ENCODE data around the gene OR10A3.
"Not testable (repeated sequence)": the region's sequence is repeated elsewhere in the genome, so short reads cannot be mapped to it uniquely, and the experiment has no call there.

The OR10A3 gene, protein sequence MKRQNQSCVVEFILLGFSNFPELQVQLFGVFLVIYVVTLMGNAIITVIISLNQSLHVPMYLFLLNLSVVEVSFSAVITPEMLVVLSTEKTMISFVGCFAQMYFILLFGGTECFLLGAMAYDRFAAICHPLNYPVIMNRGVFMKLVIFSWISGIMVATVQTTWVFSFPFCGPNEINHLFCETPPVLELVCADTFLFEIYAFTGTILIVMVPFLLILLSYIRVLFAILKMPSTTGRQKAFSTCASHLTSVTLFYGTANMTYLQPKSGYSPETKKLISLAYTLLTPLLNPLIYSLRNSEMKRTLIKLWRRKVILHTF

DNA sequence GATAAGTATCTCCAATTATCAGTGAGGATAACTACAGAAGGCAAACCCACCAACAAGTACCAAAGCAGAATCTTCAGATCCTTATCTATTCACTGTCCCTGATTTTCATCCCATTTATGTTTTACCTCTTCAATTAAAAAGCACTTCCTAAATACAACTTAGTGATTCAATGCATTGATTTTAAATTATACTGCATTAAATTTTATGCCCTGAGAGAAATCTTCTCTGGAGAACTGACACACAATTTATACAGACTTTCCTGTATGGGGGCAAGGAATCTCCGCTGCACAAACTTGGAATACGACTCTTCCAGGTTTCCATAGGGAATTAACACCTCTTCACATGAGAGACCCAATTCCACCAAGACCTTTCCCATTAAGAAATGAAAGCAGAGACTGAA is at the start of gene OR10A3:
Gene OR10A3, minus strand, starts transcription at position 101 of the 400 bp plus-strand sequence. CDS start 2,188 bp downstream, outside the sequence.
- DNase-seq: no peak

DNA sequence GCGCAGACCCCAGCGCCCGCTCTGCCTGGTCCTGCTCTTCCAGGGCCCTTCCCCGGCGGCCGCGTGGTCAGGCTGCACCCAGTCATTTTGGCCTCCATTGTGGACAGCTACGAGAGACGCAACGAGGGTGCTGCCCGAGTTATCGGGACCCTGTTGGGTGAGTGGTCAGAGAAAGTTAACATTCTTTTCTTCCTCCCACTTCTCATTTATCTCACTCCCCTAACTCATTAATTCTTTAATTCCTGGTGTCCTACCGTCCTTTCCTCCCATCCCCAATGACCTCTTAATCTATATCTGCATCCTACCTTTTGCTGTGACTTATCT is 46.0 kb upstream of the OR10A3 start:
- not testable (repeated sequence) for DNase-seq

DNA sequence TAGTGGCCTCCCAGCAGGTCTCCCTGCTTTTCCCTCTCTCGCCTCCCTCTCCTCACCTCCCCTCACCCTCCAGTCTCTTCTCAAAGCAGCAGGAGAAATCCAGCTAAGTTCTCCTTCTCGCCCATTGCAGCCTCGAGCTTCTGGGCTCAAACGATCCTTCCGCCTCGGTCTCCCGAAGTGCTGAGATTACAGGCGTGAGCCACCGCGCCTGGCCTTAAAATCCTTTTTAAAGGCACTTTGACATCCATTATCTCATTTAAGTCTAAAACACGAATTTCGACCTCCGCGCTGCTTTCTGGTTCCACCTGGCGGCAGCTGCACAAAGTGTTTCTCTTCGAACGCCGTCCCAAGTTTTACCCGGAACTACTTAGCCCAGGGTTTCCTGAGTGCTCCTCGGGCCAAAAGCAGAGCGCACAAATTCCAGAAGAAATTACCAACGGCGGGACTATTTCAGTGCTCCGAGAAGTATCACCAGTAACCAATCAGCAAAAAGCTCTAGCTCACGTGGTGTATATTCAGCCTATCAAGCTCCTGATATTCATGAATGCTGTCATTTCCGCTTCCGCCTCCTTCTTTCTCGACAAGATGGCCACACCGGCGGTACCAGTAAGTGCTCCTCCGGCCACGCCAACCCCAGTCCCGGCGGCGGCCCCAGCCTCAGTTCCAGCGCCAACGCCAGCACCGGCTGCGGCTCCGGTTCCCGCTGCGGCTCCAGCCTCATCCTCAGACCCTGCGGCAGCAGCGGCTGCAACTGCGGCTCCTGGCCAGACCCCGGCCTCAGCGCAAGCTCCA is 45.5 kb upstream of the OR10A3 start, which contains the start of gene EIF3F:
Gene EIF3F, plus strand, starts transcription at position 570 of the 792 bp plus-strand sequence. Its CDS starts 16 bp downstream, at position 586.
- peak; percentile 94 to 98 for DNase-seq

DNA sequence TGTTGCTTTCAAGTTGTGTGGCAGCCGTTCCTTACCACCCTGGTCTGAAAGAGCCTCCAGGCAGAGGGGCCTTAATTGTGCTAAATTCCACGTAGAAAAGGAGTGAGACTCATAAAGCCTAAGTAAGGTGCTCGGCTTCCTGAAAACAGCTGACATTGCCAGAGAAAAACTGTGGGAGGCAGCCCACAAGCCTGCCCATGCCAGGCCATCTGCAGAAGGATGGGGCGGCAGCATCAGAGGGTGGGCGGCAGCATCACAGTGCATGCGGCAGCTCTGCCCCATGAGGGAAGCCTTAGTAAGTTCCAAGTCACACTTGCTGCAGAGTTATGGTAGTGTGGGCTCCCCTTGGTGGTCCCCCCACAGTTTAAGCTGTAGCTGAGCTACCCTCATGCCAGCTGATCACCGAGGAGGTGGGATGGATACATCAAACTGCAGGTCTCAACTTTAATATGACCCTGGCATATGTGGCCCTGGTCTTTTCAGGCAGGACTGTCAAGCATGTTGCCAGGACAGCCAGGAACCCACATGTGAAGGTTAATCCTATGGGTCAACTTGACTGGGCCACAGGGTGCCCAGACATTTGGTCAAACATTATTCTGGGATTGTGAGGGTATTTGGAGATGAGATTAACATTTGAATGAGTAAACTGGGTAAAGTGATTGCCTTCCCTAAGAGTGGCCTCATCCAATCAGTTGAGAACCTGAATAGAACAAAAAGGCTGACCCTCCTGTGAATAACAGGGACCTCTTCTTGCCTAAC is 42.5 kb upstream of the OR10A3 start:
- no peak for DNase-seq

DNA sequence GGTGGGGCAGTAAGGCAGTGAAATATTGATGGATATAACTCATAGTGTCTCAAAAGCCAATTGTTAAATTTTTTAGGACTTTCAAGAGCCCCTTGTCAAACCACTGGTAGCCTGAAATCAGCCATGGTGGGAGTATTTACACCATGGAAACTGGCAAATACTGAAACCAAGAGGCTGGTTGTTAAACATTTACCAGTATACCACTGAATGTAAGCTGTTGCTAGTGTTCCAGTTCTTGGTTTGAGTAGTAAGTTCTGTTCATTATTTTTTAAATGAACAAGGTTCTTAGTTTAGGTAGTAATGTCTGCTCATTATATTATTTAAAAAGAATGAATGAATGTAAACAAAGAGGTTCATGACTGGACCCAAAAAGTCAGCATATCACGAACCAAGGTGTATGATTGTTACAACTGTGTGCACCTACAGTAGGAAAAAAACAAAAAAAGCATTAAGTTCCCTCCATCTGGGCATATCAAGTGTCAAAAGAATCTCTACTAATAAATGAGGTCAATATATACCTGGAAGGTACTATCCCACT is 41.1 kb upstream of the OR10A3 start:
- DNase-seq: no peak

DNA sequence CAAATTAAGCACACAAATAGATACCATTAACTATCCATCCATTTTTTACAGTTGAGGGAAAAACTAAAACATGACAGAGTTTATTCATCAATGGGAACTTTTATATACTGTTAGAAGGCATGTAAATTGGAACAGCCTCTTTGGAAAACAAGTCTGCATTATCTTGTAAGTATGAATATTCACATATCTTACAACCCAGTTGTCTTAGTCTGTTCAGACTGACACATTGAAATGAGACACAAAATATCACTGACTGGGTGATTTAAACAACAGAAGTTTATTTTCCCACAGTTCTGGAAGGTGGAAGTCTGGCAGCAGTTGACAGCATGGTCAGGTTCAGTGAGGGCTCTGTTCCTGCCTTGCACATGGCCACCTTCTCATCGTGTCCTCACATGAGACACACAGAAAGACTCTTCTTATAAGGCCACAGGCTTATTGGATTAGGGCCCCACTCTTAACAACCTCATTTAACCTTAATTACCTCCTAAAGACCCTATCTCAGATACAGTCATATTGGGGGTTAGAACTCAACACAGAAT is 40.2 kb upstream of the OR10A3 start:
- no peak for DNase-seq

DNA sequence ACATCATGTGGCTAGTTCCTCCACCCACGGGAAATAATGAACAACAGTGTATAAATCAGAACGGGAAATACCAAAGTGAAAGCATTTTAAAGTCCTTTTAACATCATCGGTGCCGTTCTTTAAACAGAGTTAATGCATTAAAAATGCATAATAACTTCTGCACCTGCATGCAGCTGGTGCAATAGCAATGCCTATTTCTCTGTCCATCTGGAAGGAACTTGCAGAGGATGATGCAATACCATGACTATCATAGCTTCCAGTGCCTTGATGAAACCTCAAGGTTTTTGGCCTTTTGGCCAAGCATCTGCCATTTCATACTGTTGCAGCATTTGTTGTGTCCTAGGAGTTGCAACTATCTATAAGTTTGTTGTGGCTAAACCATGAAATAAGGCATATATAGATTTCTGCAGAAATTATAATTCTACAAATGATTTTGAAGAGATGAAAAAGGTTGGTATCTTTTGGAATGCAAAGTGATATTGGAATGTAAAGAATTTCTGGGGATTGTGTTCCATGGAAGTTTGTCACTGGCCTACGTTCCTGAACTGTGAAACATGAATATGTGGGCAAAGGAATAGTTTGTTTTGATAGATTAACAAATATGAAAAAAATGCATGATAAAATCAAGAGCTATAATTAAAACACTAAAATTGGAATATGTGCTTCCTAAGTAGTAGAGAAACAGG is 35.9 kb upstream of the OR10A3 start:
- DNase-seq: no peak

DNA sequence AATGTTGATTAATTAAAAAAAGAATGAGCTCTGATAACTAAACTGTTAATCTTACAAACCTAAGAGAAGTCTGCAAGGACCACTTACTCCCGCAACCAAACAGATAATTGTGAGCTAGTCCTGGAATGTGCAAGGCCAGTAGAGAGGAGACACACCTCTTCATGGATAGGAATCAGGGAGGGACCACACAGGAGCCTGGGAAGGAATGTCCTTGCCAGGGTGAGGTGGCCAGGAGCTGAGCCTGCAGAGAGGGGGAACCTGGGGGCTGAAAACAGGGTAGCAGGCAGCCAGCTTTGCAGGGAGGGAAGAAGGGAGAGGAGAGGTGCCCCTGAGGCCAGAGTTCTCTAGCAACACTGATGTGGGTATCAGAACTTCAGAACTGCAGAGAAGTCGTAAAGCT is 33.2 kb upstream of the OR10A3 start:
- no peak for DNase-seq

DNA sequence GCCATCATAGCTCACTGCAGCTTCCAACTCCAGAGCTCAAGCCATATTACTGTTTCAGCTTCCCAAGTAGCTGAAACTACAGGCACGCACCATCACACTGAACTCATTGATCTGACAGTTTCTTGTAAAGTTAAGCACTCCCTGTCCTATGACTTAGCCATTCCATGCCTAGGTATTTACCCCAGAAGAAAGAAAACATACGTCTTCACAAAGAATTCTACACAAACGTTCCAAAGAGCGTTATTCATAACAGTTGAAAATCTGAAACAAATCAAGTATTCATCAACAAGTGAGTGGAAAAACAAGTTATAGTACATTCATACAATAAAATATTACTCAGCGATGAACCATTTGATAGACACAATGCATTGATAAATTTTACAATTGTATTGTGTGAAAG is 31.5 kb upstream of the OR10A3 start:
- DNase-seq: no peak

DNA sequence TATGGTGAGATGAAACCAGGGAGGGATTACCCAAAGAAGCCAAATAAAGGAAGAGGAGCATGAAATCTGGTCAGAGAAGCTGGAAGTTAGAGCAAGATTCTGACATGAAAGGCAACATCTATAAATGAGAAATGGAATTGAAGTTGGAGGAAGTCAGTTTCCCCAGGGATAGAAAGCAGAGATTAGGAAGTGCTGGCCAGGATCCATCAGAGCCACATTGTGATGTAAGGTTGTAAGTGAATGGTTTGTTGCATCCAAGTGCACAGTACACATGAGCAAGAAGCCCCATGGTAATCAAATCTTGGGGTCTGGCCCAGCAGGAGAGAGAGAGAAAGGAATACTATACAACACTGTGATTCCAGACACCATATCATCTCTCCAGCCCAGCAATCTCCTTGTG is 30.3 kb upstream of the OR10A3 start:
- no peak for DNase-seq

DNA sequence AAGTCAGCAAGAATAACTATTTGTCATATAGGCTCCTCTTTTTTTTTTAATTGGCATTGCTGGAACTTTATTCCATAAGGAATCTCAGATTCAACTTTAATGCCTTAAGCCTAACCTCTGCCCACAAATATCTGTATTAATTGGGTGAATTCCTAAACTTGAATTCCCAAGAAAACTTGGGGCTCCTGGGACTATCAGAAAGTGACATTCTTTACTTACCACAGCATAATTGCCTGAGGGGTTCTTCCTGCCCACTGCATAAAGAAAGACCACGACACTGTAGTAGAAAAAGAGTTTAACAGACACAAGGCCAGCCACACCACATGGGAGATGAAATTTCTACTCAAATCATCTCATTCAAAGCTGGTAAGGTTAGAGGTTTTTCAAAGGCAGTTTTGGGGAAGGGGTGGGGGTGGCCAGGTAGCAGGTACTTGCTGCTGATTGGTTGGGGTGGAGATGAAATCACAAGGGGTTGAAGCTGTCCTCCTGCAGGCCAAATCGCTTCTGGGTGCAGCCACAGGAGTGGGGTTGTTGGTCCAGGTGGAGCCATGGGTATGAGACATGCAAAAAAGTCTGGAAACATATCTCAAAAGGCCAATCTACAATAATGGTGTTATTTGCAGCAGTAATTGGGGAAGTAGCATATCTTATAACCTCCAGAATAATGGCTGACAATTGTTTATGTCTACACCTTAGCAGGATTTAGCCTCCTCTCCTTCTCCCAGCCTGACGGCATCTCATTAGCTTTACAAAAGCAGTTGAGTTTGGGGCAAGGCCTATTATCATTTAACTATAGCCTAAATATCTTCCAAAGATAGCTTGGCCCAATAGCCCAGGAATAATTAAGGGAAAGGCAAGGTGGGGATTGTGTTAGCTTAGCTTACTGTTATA is 28.5 kb upstream of the OR10A3 start:
- no peak for DNase-seq

DNA sequence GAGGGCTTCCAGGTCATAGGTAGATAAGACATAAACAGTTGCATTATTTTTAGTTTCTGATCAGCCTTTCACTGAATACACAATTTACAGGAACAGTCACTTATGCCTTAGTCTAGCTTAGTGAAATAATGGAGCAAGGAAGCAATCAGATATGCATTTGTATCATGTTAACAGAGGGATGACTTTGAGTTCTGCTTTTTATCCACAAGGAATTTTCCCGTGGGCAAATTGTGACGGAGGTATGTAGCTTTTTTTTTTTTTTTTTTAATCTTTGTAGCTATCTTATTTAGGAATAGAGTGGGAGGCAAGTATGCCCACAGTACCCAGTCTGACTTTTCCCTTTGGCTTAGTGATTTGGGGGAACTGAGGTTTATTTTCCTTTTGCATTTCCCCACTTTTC is 27.2 kb upstream of the OR10A3 start:
- no peak for DNase-seq

DNA sequence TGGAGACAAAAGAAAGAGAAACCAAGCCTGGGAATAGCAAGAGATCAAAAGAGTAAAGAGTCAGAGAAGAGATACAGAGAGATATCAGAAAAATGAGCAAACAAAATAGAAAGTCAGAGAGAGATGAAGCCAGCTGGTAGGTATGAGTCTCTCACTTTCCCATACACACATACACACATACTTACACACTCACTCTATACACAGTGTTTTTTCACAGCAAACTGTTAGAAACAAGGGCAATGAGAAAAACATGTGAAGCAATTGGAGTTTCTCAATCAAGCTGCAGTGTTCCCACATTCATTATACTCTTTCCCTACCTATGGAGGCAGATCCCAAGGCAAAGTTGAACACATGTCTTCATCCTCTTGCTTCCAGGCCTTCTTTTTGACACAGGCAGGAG is 26.3 kb upstream of the OR10A3 start:
- DNase-seq: no peak

DNA sequence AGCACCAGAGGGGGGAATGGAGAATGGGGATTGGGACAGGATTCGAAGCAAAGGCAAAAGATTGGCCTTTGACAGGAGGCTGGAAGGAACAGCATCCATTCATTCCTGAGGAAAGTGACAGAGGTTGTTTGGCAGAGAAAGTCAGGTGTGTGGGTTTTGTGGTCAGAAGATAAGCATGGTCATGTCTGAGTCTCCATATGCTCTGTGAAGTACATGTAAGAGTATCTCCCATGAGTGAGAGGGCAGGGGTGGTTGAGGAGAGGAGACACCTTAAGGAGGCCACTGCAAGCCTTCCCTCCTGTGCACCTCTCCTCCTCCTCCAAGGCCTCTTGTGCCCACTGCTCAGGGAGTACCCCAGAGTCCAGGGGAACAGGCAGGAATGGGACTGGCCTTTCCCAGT is 25.6 kb upstream of the OR10A3 start:
- no peak for DNase-seq

DNA sequence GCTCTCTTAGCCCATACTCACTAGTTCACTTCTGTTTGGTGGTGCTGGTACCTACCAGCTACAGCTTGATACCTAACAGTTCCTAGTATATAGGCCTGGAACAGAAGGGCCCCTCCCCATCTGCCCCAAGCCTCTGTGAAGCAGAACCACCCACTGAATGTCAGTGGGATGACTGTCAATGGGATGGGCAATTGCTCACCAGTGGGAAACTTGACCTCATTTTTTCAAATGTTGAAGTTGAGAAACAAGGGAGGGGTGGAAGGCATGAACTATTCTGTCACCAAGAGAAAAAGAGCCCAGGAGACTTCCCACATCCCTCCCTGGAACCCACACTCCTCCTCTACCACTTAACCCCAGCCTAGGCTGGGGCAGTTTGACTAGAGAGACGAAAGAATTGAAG is 23.9 kb upstream of the OR10A3 start, which contains the start of gene NLRP10:
Gene NLRP10, minus strand, starts transcription at position 62 of the 400 bp plus-strand sequence. CDS start 1,952 bp downstream, outside the sequence.
- DNase-seq: no peak

DNA sequence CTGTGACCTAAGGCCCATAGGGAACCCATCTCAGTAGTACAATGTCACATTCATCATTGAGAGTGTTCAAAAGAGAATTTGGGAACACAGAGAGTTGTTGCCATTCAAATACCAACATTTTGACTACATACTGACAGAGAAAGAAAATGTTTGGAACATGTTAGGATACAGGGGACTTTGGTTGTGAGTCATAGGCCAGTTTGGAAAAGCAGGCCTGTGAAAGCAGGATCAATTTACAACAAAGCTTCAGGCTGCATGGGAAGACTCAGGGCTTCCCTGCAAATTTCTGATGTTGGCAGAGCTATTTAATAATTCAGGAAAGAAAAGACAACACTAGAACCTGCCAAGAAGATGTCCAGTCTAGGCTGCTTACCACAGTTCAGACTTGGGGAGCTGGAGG is 23.4 kb upstream of the OR10A3 start:
- no peak for DNase-seq

DNA sequence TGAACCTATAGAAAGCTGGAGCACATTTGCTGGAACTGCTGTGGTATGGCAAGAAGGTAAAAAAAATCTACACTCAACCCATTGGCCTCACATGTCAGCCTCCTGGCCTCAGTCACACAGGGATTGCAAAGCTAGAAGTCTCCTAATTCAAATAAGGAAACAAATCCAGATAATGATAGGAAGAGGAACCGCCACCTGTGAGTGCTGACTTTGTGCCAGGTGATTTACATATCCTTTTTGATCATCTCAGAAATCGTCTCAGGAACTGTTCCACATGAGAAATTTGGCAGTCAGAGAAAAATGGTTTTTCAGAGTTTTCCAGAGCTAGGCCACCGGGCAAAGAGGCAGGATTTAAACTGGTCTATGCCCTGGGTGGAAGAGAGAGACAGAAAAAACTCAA is 22.8 kb upstream of the OR10A3 start:
- no peak for DNase-seq

DNA sequence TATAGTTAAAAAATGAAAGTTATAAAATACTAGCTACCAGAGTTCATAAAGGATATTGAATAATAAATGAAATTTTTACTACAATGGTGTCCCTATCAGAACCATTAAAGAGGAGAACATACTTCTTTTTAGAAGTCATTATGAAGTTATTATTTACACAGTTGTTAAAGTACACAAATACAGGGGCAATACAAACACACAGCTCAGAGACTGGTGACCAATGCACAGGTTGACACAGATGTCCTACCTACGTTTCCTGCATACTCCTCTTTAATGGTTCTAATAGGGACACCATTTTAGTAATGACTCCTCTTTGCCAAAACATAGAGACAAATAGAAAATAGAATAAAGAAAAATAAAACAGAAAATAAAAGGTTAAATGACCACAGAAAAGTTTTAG is 13.7 kb upstream of the OR10A3 start:
- DNase-seq: no peak

DNA sequence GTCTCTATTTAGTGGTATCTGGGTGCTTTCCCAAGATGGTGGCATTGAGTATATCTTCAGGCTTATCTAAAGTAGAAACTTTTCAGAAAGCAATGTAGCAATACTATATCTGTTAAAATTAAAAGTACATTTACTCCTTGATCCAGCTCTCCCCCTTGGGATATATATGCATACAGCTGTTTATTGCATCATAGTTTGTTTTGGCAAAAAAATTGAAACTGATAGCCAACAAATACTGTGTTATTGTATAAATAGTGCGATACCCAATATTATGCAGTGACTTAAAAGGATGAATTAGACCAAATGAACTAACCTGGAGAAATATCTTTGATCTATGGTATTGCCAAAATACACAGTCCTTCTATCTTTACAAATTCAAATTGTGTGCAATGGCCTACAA is 8.4 kb upstream of the OR10A3 start:
- no peak for DNase-seq

DNA sequence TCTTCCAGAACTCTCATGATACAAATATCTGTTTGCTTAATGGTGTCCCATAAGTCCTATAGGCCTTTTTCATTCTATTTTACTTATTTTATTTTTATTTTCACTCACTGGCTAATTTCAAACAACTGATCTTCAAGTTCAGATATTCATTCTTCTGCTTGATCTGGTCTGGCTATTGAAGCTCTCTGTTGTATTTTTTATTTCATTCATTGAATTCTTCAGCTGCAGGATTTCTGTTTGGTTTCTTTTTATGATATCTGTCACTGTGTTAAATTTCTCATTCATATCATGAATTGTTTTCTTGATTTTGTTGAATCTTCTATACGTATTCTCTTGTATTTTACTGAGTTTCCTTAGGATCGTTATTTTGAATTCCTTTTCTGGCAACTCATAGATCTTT is 2.6 kb upstream of the OR10A3 start:
- DNase-seq: no peak

DNA sequence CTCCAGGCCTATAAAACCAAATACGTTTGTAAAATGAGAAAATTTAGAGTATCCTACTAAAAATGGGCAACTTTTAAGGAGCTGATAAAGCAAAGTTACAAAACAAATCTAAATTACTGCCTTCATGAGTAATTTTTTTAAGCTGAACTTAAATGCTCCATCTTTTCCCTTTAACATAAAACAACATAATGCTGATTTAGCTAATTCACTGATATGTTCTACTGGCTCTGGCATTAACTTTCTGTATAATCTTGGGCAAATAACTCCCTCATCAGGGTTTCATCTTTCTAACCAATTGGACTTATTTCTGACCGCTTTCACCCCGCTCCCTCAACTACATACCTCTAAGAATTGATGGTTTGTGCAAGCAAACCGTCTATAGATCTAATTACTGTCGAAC is 362 bp downstream of the OR10A3 start:
- no peak for DNase-seq

Data from CD4-positive, alpha-beta T cell treated with Interleukin-1 beta for 1 hour (primary cell).